Measurements from ENCODE around the gene FHDC1. TPM values are rescaled to one million over a fixed set of nuclear protein-coding genes. Genes with fewer than 3 reads are reported as not detected.

Gene FHDC1
- total RNA-seq, 3 donors from 2014 or later = 0.05 to 0.11 TPM; not detected in 1

DNA sequence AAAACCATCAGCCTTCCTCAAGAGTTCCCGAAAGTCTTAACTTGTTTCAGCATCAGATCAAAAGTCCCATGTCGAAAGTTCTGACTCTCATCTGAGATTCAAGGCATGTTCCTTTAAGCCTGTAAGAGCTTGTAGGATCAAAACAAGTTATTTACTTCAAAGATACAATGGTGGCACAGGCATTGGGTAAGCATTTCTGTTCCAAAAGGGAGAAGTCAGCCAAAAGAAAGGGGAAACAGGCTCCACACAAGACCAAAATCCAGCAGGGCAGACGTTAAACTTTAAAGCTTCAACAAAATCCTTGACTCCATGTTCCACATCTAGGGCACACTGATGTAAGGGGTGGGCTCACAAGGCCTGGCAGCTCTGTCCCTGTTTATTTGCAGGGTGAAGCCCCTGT, 91.7 kb downstream of the FHDC1 start:
- H3K4me1 Mint-ChIP-seq (ENCODE audit: low read depth) = no peaks in the 10 kb centered on the region
- no peaks in the 10 kb centered on the region for H3K36me3 Mint-ChIP-seq (ENCODE audit: insufficient read depth)
- DNase-seq (no peak), ATAC-seq (no peak)
- H3K9me3 Mint-ChIP-seq = peaks cover 19% of the 10 kb centered on the region
- peaks cover 4% of the 10 kb centered on the region for H3K27me3 Mint-ChIP-seq (ENCODE audit: low read depth)
- no peak overlapping the region for H3K4me3 Mint-ChIP-seq

DNA sequence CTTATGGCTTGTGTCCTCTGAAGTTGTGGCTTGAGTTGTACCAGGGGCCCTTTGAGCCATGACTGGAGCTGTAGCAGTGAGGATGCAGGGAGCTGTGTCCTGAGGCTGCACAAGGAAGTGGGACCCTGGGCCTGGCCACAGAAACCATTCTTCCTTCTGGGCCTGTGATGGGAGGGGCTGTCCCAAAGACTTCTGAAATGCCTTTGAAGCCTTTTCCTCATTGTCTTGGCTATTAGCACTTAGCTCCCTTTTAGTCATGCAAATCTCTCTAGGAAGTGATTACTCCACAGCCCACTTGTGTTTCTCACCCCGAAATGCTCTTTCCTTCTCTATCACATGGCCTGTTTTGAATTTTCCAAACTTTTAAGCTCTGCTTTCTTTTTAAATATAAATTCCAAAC, 92.4 kb downstream of the FHDC1 start:
- Mint-ChIP-seq H3K36me3 (ENCODE audit: insufficient read depth) (no peaks in the 10 kb centered on the region), H3K27me3 (ENCODE audit: low read depth) (peaks cover 4% of the 10 kb centered on the region), H3K4me3 (no peak overlapping the region), H3K9me3 (peaks cover 19% of the 10 kb centered on the region), H3K4me1 (ENCODE audit: low read depth) (no peaks in the 10 kb centered on the region)
- no peak for DNase-seq
- ATAC-seq = no peak

Other genes starting within 250 kb of the FHDC1 start
- gene TIGD4, start 156.6 kb upstream of the FHDC1 start, total RNA-seq = under 1 TPM; 0.28 to 0.38 (median 0.32) TPM
- gene ARFIP1, start 156.4 kb upstream of the FHDC1 start, total RNA-seq = 10 to 100 TPM in 2 of 3 donors, 1 to 10 TPM in 1; 9.8 to 11.7 (median 10.7) TPM

All from activated T-cell treated with anti-CD3 and anti-CD28 coated beads, Interleukin-2, amount 50 U/mL, for 4 hours (primary cell).